ENCODE results near the gene CLTCL1.
"Not testable (repeated sequence)": the region's sequence is repeated elsewhere in the genome, so short reads cannot be mapped to it uniquely, and the experiment has no call there.

Gene CLTCL1

GRCh38 chr22:19218541-19219233 is 72.8 kb downstream of the CLTCL1 start:
- DNase-seq (ENCODE audit: low read depth in 3 of 3), result no peak

- DNase-seq (ENCODE audit: low read depth in 3 of 3), result no peak
Observed at GRCh38 chr22:19216579-19216978, 74.9 kb downstream of the CLTCL1 start.

- DNase-seq (ENCODE audit: low read depth in 3 of 3), result no peak
Observed at GRCh38 chr22:19215360-19215759, 76.2 kb downstream of the CLTCL1 start.

- DNase-seq (ENCODE audit: low read depth in 3 of 3), result no peak
Observed at GRCh38 chr22:19214078-19214473, 77.4 kb downstream of the CLTCL1 start.

- no peak for DNase-seq (ENCODE audit: low read depth in 3 of 3)
Observed at GRCh38 chr22:19213442-19214077, 78.0 kb downstream of the CLTCL1 start.

- no peak for DNase-seq (ENCODE audit: low read depth in 3 of 3)
Observed at GRCh38 chr22:19213001-19213400, 78.5 kb downstream of the CLTCL1 start.

- no peak for DNase-seq (ENCODE audit: low read depth in 3 of 3)
Observed at GRCh38 chr22:19212302-19212870, 79.1 kb downstream of the CLTCL1 start.

- DNase-seq (ENCODE audit: low read depth in 3 of 3), result no peak
Observed at GRCh38 chr22:19210188-19210587, 81.3 kb downstream of the CLTCL1 start.

- DNase-seq (ENCODE audit: low read depth in 3 of 3), result no peak
Observed at GRCh38 chr22:19208287-19208847, 83.2 kb downstream of the CLTCL1 start.

GRCh38 chr22:19207884-19208283 is 83.6 kb downstream of the CLTCL1 start:
- no peak for DNase-seq (ENCODE audit: low read depth in 3 of 3)

GRCh38 chr22:19207401-19207808 is 84.1 kb downstream of the CLTCL1 start:
- no peak for DNase-seq (ENCODE audit: low read depth in 3 of 3)

- DNase-seq (ENCODE audit: low read depth in 3 of 3), result no peak
Observed at GRCh38 chr22:19206287-19206686, 85.2 kb downstream of the CLTCL1 start.

- no peak for DNase-seq (ENCODE audit: low read depth in 3 of 3)
Observed at GRCh38 chr22:19204640-19205039, 86.9 kb downstream of the CLTCL1 start.

- no peak for DNase-seq (ENCODE audit: low read depth in 3 of 3)
Observed at GRCh38 chr22:19203834-19204233, 87.7 kb downstream of the CLTCL1 start.

GRCh38 chr22:19202799-19203186 is 88.7 kb downstream of the CLTCL1 start:
- not testable (repeated sequence) for DNase-seq (ENCODE audit: low read depth in 3 of 3)

GRCh38 chr22:19201869-19202798 is 89.4 kb downstream of the CLTCL1 start:
- DNase-seq (ENCODE audit: low read depth in 3 of 3), result no peak

GRCh38 chr22:19201130-19201868 is 90.2 kb downstream of the CLTCL1 start:
- DNase-seq (ENCODE audit: low read depth in 3 of 3), result no peak

GRCh38 chr22:19199479-19199878 is 92.0 kb downstream of the CLTCL1 start:
- DNase-seq (ENCODE audit: low read depth in 3 of 3), result no peak

- DNase-seq (ENCODE audit: low read depth in 3 of 3), result no peak
Observed at GRCh38 chr22:19197997-19198865, 93.3 kb downstream of the CLTCL1 start.
